NCI-H510A treated with DMSO at 0.1 percent for 48 hours (cell line): ENCODE results near the gene TXLNG.
"Not testable (repeated sequence)": the region's sequence is repeated elsewhere in the genome, so short reads cannot be mapped to it uniquely, and the experiment has no call there.

Experiments used
- DNase-seq: peaks from one replicate; lab custom pipeline; 2025; lab: John Stamatoyannopoulos, UW

Gene TXLNG

DNA sequence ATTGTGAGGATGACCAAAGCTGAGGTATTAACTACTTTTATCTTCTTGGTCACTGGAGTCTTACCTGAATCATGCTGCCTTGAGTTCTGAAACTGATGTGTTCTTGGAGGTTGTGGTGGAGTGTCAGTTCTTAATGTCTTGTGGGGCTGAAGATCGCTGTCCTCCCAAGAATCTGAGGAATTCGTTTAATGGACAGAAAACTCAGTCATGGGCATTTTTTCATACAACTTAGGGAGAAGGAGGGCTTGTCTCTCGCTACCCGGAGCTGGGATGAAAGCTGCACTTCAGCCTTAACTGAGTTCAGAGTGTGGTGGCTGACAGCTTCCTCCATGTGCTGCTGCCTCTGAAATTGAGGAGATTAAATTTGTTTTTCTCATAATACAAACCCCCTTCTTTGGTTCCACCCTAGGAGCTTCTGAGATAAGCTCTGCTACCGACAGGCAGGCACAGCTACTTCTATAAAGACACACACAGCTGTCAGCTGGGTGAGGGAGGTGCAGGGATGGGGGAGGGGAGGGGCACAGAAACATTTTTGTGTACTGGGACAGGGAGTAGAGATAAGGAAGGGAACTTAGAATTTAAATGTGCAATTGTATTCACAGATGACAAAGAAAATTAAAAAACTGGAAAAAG is 53.1 kb downstream of the TXLNG start:
- DNase-seq = no peak

- no peak for DNase-seq
Observed at GRCh38 chrX:16839852-16840460, 53.7 kb downstream of the TXLNG start.

GRCh38 chrX:16842684-16843083 is 56.4 kb downstream of the TXLNG start:
- DNase-seq = no peak

DNA sequence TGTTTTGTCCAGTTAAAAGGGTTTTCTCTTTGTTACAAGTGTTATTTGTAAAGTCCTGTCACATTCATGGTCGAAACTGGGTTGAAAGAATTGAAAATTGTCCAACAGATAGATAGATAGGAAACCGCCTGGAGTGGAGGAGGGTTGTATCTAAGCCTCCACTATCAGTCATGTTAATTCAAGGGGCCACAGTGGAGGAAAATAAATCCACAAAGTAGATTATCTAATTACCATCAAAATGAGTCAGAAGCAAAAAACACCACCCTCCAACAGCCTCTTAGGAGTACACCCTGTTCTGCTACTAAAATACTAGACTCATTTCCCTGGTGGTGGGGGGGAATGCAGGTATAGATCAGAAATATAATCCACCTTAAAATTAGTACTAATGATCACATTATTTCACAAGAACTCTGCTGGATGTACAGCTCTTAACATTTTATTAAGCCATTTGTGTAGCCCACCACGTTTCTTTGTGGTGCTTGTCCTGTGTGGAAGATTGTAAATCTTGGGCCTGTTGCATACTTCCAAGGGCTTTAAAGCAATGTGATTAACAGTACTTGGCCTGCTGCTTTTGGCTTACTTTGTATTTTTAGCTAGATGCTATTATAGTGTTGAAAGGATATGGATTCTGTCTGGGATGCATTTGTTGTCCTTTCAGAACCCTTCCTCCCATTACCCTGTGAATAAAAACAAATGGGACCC is 57.1 kb downstream of the TXLNG start:
- no peak for DNase-seq

DNA sequence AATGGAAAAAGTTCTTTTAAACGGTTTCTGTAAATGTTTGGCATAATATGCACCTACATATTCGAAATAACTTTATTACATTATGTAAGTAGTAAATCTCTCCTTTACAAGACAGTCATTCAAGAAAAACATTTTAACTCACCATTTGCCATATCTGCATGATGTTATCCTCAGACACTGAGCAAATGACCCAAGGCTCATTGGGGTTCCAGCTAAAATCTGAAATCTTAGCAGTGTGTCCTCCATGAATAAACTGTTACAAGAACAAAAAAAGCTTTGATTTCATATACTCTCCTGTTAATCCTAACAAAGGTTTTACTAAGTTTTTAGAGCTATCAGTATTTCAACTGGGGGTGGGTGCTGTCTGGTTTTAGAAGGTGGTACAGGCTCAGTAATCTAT is 59.4 kb downstream of the TXLNG start:
- DNase-seq = no peak

GRCh38 chrX:16848541-16848940 is 62.3 kb downstream of the TXLNG start:
- DNase-seq = no peak

GRCh38 chrX:16851421-16851820 is 65.2 kb downstream of the TXLNG start:
- no peak for DNase-seq

DNA sequence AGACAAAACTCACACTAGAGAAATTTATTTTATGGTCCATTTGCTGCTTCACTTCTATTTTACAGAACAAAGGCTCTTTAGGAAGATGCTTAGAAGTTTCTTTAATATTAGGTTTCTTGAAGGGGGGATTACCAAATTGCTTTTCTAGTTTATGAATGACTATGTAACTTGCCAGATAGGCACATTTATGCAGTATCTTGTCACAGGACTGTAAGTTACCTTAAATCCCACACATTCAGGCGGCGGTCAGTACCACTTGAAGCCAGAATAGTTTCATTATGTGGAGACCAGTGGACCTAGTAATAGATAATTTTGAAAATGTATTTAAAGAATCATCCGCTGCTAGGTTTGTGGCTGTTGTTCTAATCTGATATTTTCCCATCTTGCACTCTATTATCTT is 65.6 kb downstream of the TXLNG start:
- DNase-seq = no peak

DNA sequence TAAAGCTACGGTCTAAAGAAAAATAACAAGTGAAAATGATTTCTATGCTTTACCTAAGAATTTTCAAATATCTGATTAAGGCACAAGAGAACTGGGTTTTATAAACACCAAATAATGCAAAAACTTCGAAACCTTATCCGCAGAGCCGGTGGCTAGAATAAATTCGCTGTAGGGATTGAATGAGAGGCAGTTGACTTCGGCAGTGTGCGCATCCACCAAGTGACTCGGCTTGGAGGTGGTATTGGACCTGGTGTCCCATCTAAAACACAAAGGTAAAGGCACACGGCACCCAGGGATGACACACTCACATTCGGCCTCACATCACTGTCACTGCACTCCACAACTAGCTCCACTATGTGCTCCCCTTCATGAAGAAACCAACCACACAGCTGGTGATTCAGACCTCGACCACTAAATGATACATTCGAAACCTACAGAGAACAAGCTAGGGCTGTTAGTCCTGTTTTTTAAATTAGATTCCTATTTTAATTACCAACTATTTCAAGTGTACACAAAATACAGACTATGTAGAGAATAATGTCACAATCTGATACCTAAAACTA is 66.4 kb downstream of the TXLNG start:
- DNase-seq = no peak

DNA sequence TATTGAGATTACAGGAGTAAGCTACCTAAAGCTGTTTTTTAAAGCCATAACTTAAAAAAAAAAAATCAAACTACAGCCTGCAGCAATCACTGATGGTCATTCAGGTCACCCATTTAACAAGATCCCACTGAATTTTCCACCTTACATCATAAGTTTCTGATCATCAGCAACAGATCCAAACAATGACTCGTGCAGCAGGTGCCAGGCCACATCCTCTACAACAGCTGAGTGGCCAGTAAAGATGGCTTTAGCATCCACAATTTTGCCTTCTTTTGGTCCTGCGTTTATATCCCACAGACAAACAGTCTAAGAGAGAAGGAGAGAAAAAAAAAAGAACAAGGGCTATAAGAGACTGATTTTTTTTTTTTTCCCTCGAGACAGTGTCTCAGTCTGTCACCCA is 67.3 kb downstream of the TXLNG start:
- DNase-seq = no peak

GRCh38 chrX:16855363-16856075 is 69.3 kb downstream of the TXLNG start:
- no peak for DNase-seq

DNA sequence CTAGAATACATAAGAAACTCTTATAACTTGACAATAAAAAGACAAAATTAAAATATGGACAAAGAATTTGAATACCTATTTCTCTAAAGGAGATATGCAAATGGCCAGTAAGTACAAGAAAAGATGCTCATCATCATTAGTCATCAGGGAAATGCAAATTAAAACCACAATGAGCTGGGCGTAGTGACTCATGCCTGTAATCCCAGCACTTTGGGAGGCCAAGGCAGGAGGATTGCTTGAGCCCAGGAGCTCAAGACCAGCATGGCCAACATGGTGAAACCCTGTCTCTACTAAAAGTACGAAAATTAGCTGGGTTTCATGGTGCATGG is 69.8 kb downstream of the TXLNG start:
- not testable (repeated sequence) for DNase-seq

DNA sequence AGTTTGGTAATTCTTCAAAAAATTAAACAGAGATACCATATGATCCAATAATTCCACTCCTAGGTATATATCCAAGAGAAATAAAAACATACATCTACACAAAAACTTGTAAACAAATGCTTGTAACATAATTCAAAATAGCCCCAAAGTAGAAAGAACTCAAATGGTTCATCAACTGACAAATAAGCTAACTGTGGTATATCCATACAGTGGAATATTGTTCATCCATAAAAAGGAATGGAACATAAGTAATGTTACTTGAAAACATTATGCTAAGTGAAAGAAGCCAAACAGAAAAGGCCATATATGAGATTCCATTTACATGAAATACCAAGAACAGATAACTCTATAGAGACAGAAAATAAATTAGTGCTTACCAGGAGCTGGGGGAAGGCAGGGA is 70.5 kb downstream of the TXLNG start:
- DNase-seq = no peak

DNA sequence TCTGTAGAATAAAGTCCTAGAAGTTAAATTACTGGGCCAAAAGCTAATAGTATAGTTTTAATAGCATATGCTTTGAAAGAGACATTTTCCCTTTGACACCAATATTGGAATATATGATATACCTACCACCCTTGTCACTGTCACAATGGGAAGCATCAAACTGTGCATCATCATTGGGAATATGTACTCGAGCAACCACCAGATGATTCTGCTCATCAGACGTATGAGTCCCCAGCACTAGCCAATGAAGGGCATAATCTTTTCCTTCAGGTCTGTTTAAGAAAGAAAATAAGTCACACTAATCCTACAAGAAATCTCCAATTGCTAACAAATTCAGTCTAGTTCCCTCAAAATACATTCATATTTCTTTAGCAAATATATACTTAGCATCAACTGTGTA is 76.6 kb downstream of the TXLNG start:
- DNase-seq = no peak

GRCh38 chrX:16867947-16868346 is 81.7 kb downstream of the TXLNG start:
- DNase-seq = no peak

DNA sequence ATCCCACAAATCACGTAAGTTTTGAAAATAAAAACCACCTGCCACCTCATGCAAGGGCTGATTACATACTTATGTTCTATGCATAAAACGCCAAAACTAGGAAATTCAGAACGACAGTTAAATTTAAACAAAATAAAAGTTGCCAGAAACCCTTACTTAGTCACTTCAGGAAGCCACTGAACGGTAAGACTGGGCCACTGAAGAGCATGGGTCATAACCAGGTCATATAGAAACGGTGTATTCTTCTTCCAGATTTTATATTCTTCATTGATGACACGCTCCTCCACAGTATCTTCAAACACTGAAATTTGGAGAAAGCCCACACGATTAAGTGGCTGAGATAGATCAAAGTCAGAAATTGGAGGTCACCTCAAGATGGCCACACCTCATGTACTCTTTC is 82.7 kb downstream of the TXLNG start:
- DNase-seq = no peak

DNA sequence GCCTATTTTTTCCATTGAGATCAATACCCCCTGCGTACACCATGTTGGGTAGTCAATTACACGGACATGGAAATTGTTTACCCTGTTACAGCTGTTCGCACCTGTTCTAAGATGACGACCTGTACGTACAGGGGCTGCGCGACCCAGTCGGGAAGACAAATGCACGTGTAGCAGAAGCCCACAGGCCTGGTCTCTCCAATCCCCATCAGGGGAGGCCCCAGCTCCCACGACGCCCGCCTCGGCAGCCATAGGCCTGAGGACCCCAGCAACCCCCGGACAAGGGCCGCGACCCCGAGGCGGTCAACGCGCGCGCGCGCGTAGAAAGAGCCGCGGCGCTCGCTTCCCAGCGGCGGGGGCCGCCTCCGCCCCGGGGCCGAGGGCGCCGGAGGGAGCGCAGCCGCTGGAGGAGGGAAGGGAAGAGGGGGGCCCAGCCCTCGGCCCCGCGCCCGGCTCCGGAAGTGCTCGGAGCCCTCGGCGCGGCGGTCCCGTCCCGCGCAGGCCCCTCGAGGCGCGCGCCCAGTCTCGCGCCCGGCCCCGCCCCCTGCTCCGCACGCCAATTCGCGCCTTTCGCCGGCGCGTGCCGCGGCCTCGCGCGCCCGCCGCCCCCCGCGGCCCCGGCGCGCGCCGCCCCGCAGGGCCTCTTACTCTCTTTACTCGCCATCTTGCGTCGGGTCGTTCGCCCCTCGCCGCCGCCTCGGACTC is 83.3 kb downstream of the TXLNG start:
- DNase-seq = peak; percentile 34

GRCh38 chrX:16870095-16870861 is 84.0 kb downstream of the TXLNG start, which contains the start of gene RBBP7:
Gene RBBP7, minus strand, starts transcription at chrX:16870362. Its CDS starts 309 bp downstream, at chrX:16870053.
- peak; percentile 88 for DNase-seq

DNA sequence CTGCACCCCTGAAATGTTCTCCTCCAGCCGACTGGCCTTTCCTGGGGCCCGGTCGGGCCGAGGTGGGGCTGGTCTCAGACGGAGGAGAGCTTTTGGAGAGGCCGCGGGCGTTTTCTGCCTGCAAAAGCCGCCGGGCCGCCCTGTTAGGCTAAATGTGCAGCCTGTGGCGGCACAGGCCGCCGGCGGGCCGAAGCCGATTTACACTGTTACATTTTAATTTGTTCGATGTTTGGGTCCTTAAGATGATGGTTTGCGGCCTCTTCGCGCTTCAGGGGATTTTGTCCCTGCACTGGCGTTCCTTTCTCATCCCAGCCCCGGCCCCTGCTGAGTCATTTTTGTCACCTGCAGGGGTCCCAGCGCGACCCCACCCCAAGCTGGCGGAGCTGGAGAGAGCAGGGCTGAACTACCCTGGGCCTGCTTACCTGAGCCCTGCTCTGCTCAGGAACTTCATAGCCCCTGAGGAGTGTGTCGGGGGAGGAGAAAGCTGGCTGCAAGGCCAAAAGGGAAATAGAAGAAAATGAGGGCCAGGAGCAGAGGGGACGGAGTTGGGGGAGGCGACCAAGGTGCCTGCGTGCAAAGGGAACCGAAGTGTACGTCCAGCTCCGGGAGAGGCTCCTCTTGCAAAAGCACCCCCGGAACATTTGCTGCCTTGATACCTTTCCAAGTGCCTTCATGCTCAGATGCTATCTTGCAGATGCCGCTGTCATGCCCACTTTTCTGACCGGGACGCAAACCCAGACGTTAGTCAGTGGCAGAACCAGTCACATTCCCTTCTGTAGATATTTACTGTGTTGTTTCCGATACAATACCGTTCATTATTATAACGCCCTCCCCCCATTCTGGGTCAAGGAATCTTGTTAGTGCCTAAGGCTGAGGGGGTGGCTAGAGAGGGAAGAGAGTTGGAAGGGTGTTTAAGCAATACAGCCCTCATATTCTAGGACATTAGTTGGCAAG is 84.9 kb downstream of the TXLNG start:
- peak; percentile 38 for DNase-seq

- no peak for DNase-seq
Observed at GRCh38 chrX:16873106-16873505, 86.8 kb downstream of the TXLNG start.
